K562 treated with DMSO at 1 percent for 48 hours (cell line): ENCODE measurements around the gene DIPK1C. TPM values are rescaled to one million over a fixed set of nuclear protein-coding genes. Genes with fewer than 3 reads are reported as not detected.

Experiments used
- total RNA-seq: library from RNA; unstranded; fragments of 300-600 nt; gene quantifications from 2 replicates; pipeline ENCODE4 v1.2.3, GENCODE V29; 2022; ENCODE audit warnings: low replicate concordance; ENCODE audit errors: extremely low read depth

The DIPK1C gene
- not detected in 2 replicates for total RNA-seq

GRCh38 chr18:74457043-74457724, at the start of gene DIPK1C:
Gene DIPK1C, minus strand, starts transcription at chr18:74457308. Its CDS starts 49 bp downstream, at chr18:74457259.

GRCh38 chr18:74495581-74496507, 38.7 kb upstream of the DIPK1C start, which contains the start of gene CNDP2:
Gene CNDP2, plus strand, starts transcription at chr18:74496363. Its CDS starts 3,611 bp downstream, at chr18:74499974.

Other genes with a start within 250 kb of the DIPK1C start
- gene CYB5A, start 165.3 kb downstream of the DIPK1C start, total RNA-seq = not detected in 2 replicates
- gene C18orf63, start 141.5 kb downstream of the DIPK1C start, total RNA-seq = not detected in 2 replicates
- gene CNDP2, start 39.1 kb upstream of the DIPK1C start, total RNA-seq = not detected in 2 replicates
- not detected in 2 replicates for gene CNDP1, start 77.2 kb upstream of the DIPK1C start, total RNA-seq
- not detected in 2 replicates for gene ZNF407, start 140.6 kb upstream of the DIPK1C start, total RNA-seq